T-helper 2 cell (primary cell): ENCODE measurements around the gene RNF227.
A peak's percentile ranks its signal among the peaks of the same experiment; 100 is the strongest.
"Not testable (repeated sequence)": the region's sequence is repeated elsewhere in the genome, so short reads cannot be mapped to it uniquely, and the experiment has no call there.

ENCODE experiments used
- DNase-seq, 5 experiments: peaks; one replicate each; pipeline versions ENCODE4 v3.0.0 to v3.0.0-alpha.2; 2012 to 2022

Gene RNF227

GRCh38 chr17:7887482-7888183 lies 28.5 kb downstream of the RNF227 start:
- DNase-seq = peak; percentile 64 to 98 (median 83)

- DNase-seq = no peak
Observed at GRCh38 chr17:7887038-7887481, 29.0 kb downstream of the RNF227 start.

GRCh38 chr17:7886227-7887037 lies 29.7 kb downstream of the RNF227 start:
- peak; percentile 25 to 77 (median 59) for DNase-seq

- peak in 4 of 5 experiments; percentile 14 to 69 (median 28) for DNase-seq
Observed at GRCh38 chr17:7885367-7886226, 30.5 kb downstream of the RNF227 start.

- peak in 4 of 5 experiments; percentile 2 to 58 (median 40) for DNase-seq
Observed at GRCh38 chr17:7884581-7885366, 31.3 kb downstream of the RNF227 start.

GRCh38 chr17:7883781-7884386 lies 32.2 kb downstream of the RNF227 start:
- DNase-seq = peak in 3 of 5 experiments; percentile 24 to 77 (median 34)

- no peak for DNase-seq
Observed at GRCh38 chr17:7882629-7883028, 33.5 kb downstream of the RNF227 start.

- DNase-seq = peak in 1 of 5 experiments; percentile 13
Observed at GRCh38 chr17:7882068-7882467, 34.0 kb downstream of the RNF227 start.

- no peak for DNase-seq
Observed at GRCh38 chr17:7881276-7882054, 34.6 kb downstream of the RNF227 start.

- peak in 1 of 5 experiments; percentile 22 for DNase-seq
Observed at GRCh38 chr17:7880076-7880868, 35.8 kb downstream of the RNF227 start.

GRCh38 chr17:7878234-7878633 lies 37.9 kb downstream of the RNF227 start:
- no peak for DNase-seq

GRCh38 chr17:7875804-7876370 lies 40.2 kb downstream of the RNF227 start:
- DNase-seq = no peak

GRCh38 chr17:7873051-7873450 lies 43.0 kb downstream of the RNF227 start:
- no peak for DNase-seq

GRCh38 chr17:7867881-7868329 lies 48.2 kb downstream of the RNF227 start:
- DNase-seq = peak in 1 of 5 experiments; percentile 51

GRCh38 chr17:7864995-7865650 lies 51.0 kb downstream of the RNF227 start:
- DNase-seq = no peak

- DNase-seq = not testable (repeated sequence)
Observed at GRCh38 chr17:7864384-7864783, 51.7 kb downstream of the RNF227 start.
